GM12872 (cell line): Measurements from ENCODE around the gene PROCA1.

Experiments
- TF ChIP-seq, protein P1 (sequence below): IDR thresholded peaks from 3 replicates; pipeline ENCODE4 v1.5.1; 2011; ENCODE audit warnings: low read depth, mild to moderate bottlenecking, low read length, moderate library complexity; ENCODE audit not compliant: insufficient read depth

PROCA1 gene

GRCh38 chr17:28740406-28741357, 29.0 kb upstream of the PROCA1 start:
- TF ChIP-seq, protein P1, sequence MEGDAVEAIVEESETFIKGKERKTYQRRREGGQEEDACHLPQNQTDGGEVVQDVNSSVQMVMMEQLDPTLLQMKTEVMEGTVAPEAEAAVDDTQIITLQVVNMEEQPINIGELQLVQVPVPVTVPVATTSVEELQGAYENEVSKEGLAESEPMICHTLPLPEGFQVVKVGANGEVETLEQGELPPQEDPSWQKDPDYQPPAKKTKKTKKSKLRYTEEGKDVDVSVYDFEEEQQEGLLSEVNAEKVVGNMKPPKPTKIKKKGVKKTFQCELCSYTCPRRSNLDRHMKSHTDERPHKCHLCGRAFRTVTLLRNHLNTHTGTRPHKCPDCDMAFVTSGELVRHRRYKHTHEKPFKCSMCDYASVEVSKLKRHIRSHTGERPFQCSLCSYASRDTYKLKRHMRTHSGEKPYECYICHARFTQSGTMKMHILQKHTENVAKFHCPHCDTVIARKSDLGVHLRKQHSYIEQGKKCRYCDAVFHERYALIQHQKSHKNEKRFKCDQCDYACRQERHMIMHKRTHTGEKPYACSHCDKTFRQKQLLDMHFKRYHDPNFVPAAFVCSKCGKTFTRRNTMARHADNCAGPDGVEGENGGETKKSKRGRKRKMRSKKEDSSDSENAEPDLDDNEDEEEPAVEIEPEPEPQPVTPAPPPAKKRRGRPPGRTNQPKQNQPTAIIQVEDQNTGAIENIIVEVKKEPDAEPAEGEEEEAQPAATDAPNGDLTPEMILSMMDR = no peak

DNA sequence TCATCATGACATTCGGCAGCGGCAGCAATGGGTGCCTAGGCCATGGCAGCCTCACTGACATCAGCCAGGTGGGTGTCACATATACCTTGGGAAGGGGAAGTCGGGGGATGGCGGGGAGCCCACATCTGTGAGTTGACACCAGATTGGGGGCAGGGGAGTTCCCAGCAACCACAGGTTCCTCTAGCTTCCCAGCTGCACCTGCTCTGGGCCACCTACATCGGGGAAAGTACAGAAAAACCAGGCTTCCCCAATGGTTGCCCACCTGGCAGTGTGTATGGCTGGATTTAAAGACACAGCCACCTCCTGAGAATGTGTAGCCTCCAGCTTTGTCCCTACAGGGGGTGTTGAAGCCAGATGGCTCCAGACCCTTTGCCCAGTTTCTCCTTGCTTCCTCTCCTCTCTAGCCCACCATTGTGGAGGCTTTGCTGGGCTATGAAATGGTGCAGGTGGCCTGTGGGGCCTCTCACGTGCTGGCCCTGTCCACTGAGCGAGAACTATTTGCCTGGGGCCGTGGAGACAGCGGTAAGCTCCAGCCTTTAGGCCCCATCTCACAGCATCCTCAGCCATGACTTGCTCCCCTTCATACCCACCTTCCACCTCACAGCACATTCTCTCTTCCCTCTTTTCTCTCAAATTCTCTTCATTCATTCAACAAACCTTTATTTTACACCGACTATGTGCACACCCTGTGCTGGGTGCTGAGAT, 27.1 kb upstream of the PROCA1 start:
- TF ChIP-seq, protein P1 = no peak

- TF ChIP-seq, protein P1 = no peak
Measured at GRCh38 chr17:28737770-28738679, 26.3 kb upstream of the PROCA1 start.

GRCh38 chr17:28737316-28737715, 25.6 kb upstream of the PROCA1 start:
- TF ChIP-seq, protein P1 = no peak

DNA sequence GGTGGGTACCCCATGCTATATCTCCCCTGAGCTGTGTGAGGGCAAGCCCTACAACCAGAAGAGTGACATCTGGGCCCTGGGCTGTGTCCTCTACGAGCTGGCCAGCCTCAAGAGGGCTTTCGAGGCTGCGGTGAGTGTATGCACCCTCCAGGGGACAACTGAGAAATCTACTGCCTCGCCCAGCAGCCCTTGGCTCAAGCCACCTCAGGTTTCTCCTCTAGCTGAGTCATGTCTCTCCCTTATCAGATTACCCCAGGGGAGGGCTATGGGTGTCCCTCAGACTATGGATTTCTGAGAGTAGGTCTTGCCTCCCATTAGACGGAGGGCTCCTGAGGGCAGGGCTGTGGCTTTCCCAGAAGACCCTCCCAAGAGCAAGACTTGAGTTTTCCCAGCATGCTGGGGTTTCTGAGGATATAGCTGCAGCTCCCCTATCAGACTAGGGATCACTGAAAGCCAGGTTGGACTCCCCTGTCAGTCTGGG, 23.6 kb upstream of the PROCA1 start:
- TF ChIP-seq, protein P1 = 0 out of 3 replicates have a peak, but pooled peaks have one; percentile 2

- TF ChIP-seq, protein P1 = no peak
Measured at GRCh38 chr17:28734712-28735241, 23.1 kb upstream of the PROCA1 start.
